Measurements from ENCODE around the gene ANXA2R.
"Not testable (repeated sequence)": the region's sequence is repeated elsewhere in the genome, so short reads cannot be mapped to it uniquely, and the experiment has no call there.

The ANXA2R gene

GRCh38 chr5:43033841-43034590 lies 6.1 kb downstream of the ANXA2R start:
- DNase-seq = no peak

GRCh38 chr5:43027054-43027785 lies 12.9 kb downstream of the ANXA2R start:
- no peak for DNase-seq

- not testable (repeated sequence) for DNase-seq
Observed at GRCh38 chr5:43025184-43025950, 14.8 kb downstream of the ANXA2R start.

GRCh38 chr5:43024217-43024616 lies 15.9 kb downstream of the ANXA2R start:
- no peak for DNase-seq

GRCh38 chr5:43021151-43021550 lies 19.0 kb downstream of the ANXA2R start:
- DNase-seq = no peak

- no peak for DNase-seq
Observed at GRCh38 chr5:43020399-43020746, 19.7 kb downstream of the ANXA2R start.

GRCh38 chr5:43019614-43020398 lies 20.3 kb downstream of the ANXA2R start:
- DNase-seq = peak; percentile 70

- no peak for DNase-seq
Observed at GRCh38 chr5:43019291-43019613, 20.9 kb downstream of the ANXA2R start.

GRCh38 chr5:43017428-43017815 lies 22.7 kb downstream of the ANXA2R start:
- DNase-seq = no peak

GRCh38 chr5:43016217-43016779 lies 23.8 kb downstream of the ANXA2R start:
- no peak for DNase-seq

- no peak for DNase-seq
Observed at GRCh38 chr5:43014522-43014921, 25.6 kb downstream of the ANXA2R start.

- no peak for DNase-seq
Observed at GRCh38 chr5:43010935-43011315, 29.2 kb downstream of the ANXA2R start.

- peak; percentile 93 for DNase-seq
Observed at GRCh38 chr5:43008363-43009153, 31.6 kb downstream of the ANXA2R start.

GRCh38 chr5:43007911-43008362 lies 32.2 kb downstream of the ANXA2R start:
- DNase-seq = peak; percentile 66

- DNase-seq = peak; percentile 90
Observed at GRCh38 chr5:43007246-43007910, 32.7 kb downstream of the ANXA2R start.

GRCh38 chr5:43006424-43007202 lies 33.5 kb downstream of the ANXA2R start:
- no peak for DNase-seq

GRCh38 chr5:43005031-43005430 lies 35.1 kb downstream of the ANXA2R start:
- DNase-seq = no peak

- no peak for DNase-seq
Observed at GRCh38 chr5:43001748-43002147, 38.4 kb downstream of the ANXA2R start.

GRCh38 chr5:43000914-43001313 lies 39.2 kb downstream of the ANXA2R start:
- DNase-seq = no peak

- no peak for DNase-seq
Observed at GRCh38 chr5:43000111-43000840, 39.8 kb downstream of the ANXA2R start.
